ENCODE results near the gene ICAM3.
"Not testable (repeated sequence)": the region's sequence is repeated elsewhere in the genome, so short reads cannot be mapped to it uniquely, and the experiment has no call there.

Gene ICAM3, protein sequence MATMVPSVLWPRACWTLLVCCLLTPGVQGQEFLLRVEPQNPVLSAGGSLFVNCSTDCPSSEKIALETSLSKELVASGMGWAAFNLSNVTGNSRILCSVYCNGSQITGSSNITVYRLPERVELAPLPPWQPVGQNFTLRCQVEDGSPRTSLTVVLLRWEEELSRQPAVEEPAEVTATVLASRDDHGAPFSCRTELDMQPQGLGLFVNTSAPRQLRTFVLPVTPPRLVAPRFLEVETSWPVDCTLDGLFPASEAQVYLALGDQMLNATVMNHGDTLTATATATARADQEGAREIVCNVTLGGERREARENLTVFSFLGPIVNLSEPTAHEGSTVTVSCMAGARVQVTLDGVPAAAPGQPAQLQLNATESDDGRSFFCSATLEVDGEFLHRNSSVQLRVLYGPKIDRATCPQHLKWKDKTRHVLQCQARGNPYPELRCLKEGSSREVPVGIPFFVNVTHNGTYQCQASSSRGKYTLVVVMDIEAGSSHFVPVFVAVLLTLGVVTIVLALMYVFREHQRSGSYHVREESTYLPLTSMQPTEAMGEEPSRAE

DNA sequence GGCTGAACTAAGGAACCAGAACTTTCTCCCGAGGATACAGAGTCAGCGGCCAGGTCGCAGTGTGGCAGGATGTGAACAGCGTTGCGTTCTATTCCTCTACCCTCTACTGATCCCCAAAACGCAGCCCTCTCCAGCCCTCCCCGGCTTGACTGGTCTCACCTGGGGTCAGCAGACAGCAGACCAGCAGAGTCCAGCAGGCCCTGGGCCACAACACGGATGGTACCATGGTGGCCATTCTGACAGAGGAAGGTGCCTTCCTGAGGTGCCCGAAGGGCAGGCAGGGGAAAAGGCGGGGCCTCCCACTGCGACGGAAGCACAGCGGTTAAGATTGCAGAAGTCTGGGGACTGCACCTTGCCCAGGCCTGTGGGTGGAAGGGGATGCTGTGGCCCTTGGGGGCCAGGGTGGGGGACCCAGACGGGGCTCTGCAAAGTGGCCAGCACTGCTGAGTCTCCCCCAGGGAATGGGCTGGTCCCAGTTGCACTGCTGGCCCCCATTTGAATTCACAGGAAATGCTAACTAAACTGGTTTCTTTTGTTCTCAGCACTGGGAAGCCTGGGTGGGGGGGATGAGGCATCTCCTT lies at the start of gene ICAM3:
ICAM3 (minus strand) TSS at position 245 of the 581 bp plus-strand sequence; CDS start at position 235, 10 bp downstream.
- intact Hi-C loops (cut with DNase I), result loop anchor here (10.0 kb wide), 1 partner anchor 45 kb away; the partner anchor contains the start of gene TYK2
- DNase-seq, result peak in 1 of 42 donors; percentile 33

GRCh38 chr19:10388957-10389356 lies 49.5 kb upstream of the ICAM3 start:
- intact Hi-C loops (cut with DNase I), result loop anchor here (2.0 to 10.0 kb wide), 2 partner anchors 54 to 120 kb away; partner anchors contain the start of genes ICAM3 and RAVER1
- DNase-seq, result peak; percentile 69 to 96 (median 91)

- intact Hi-C loops (cut with DNase I), result loop anchor here (10.0 kb wide), 1 partner anchor 50 kb away; the partner anchor contains the start of genes ICAM3 and RAVER1
- no peak for DNase-seq
These were observed 45.2 kb upstream of the ICAM3 start for GRCh38 chr19:10384580-10384979.

- DNase-seq, result not testable (repeated sequence)
- intact Hi-C loops (cut with DNase I), result loop anchor here (10.0 kb wide), 1 partner anchor 48 kb away; the partner anchor contains the start of genes ICAM3 and RAVER1
These were observed 43.7 kb upstream of the ICAM3 start for GRCh38 chr19:10383223-10383499.

DNA sequence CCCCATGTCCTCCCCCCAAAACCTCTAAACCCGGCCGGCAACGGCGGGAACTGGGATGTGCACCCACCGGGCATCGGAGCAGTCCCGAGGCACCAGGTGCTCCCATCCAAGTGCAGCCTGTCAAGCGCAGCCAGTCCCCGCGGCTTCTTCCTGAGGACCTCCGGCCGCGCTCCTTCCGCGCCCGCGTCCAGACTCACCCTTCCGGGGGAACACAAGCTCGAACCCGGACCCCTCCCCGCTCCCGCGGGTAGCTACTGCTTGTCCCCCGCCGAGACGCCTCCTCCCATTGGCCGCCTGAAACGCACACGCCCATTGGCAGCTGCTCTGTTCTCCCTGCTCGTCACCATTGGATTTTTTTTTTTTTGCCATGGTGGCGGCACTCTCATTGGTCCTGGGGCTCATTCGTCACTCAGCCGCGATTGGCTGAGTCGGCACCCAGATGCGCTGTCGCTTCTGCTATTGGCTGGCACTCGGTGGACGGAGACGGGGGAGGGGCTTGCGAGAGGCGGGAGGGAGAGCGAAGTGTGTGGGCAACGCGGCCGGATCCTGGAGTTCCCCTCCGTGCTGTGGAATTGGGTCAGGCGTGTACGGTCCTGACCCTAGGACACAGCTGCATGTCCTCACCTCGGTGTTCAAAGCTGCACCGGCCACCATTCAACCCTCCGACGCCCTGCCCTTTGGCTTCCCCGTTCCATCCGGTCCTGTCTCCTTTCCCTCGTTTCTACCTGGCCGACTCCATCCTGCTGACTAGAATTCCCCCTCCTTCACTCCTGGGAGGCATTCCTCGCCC lies 41.1 kb upstream of the ICAM3 start, which contains the start of gene TYK2:
TYK2 (minus strand) TSS at position 260 of the 790 bp plus-strand sequence. CDS start 2,166 bp downstream, outside the sequence.
- peak; percentile 94 to 99 (median 98) for DNase-seq
- intact Hi-C loops (cut with DNase I), result loop anchor here (10.0 kb wide), 1 partner anchor 46 kb away; the partner anchor contains the start of genes ICAM3 and RAVER1

GRCh38 chr19:10379880-10380312 lies 40.5 kb upstream of the ICAM3 start:
- intact Hi-C loops (cut with DNase I), result loop anchor here (10.0 kb wide), 1 partner anchor 45 kb away; the partner anchor contains the start of genes ICAM3 and RAVER1
- DNase-seq, result no peak

DNA sequence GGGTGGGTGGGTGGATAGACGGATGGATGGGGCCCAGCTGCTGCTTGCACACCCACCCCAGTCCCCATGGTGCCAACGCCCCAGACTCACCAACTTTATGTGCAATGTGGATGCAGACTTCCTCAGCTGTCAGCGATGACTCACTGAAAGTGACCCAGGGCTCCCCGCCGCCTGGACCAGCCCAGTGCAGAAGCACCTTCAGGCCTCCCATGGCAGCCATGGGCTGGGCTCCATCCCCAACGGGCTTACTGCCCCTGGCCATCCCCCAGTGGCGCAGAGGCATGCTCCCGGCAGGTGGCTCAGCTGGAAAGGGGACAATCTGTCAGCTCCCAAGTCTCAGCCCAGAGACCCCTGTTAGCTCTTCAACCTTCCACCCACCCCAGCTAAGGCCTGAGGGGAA lies 38.7 kb upstream of the ICAM3 start:
- no peak for DNase-seq
- intact Hi-C loops (cut with DNase I), result no loop called here

DNA sequence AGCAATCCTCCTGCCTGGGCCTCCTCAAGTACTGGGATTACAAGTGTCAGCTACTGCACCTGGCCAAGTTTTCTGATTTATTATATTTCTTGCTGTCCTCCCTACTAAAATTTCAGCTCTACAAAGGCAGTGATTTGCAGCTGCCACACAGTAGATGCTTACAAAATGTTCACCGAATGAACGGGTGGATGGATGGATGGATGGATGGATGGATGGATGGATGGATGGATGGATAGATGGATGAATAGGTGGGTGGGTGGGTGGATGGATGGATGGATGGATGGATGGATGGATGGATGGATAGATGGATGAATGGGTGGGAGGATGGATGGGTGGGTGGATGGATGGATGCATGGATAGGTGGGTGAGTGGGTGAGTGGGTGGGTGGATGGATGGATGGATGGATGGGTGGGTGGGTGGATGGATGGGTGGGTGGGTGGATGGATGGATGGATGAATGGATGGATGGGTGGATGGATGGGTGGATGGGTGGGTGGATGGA lies 37.8 kb upstream of the ICAM3 start:
- intact Hi-C loops (cut with DNase I); DNase-seq: not testable (repeated sequence)

GRCh38 chr19:10374931-10375330 lies 35.5 kb upstream of the ICAM3 start:
- intact Hi-C loops (cut with DNase I), result no loop called here
- no peak for DNase-seq

- DNase-seq, result peak in 5 of 42 donors; percentile 10 to 51 (median 25)
- intact Hi-C loops (cut with DNase I), result no loop called here
These were observed 33.3 kb upstream of the ICAM3 start for GRCh38 chr19:10372690-10373089.

GRCh38 chr19:10368101-10368803 lies 28.8 kb upstream of the ICAM3 start:
- intact Hi-C loops (cut with DNase I), result no loop called here
- no peak for DNase-seq

- intact Hi-C loops (cut with DNase I); DNase-seq: not testable (repeated sequence)
These were observed 27.6 kb upstream of the ICAM3 start for GRCh38 chr19:10366950-10367512.

GRCh38 chr19:10365518-10365917 lies 26.1 kb upstream of the ICAM3 start:
- no peak for DNase-seq
- intact Hi-C loops (cut with DNase I), result no loop called here

DNA sequence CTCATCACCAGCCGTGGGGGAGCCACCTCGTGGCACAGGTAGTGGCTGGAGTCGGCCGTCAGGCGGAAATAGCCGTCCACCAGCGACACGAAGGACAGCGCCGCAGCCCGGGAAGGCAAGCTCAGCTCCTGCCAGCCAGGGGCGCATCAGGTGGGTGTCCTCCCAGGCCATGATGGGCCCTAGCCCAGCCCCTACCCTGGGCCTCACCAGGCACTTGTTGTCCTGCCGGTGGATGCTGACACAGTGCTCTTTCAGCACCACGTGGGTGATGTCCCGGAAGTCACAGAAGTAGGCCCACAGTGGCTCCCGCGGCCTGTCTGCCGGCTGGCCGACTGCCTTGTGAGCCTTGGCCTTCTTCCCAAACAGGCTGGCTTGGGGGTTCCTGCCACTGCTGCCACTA lies 25.2 kb upstream of the ICAM3 start:
- intact Hi-C loops (cut with DNase I), result no loop called here
- peak in 40 of 42 donors; percentile 4 to 82 (median 53) for DNase-seq

DNA sequence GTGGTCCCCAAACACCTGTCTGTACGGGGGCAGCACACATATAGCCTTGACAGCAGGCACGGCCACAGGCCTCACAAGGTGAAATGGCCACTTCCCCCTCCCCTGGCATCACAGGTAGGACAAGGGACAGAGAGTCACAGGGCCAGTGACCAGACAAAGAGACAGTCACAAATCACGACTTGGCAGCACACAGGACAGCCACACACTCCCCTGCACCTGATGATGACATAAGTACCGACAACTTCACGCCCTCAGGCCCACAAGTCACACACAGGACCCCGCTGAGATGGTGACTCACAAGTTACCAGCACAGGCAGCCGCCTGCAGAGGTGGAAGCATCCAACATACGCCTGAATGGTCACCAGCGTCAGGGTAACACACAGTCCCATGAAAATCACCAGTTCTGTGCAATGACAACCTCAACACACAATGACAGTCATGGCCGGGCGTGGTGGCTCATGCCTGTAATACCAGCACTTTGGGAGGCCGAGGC lies 24.4 kb upstream of the ICAM3 start:
- intact Hi-C loops (cut with DNase I), result no loop called here
- peak in 8 of 42 donors; percentile 11 to 55 (median 36) for DNase-seq

GRCh38 chr19:10362259-10362658 lies 22.8 kb upstream of the ICAM3 start:
- no peak for DNase-seq
- intact Hi-C loops (cut with DNase I), result no loop called here

- intact Hi-C loops (cut with DNase I), result no loop called here
- DNase-seq, result no peak
These were observed 22.2 kb upstream of the ICAM3 start for GRCh38 chr19:10361569-10362011.

GRCh38 chr19:10356431-10356830 lies 17.0 kb upstream of the ICAM3 start:
- DNase-seq, result no peak
- intact Hi-C loops (cut with DNase I), result no loop called here
